HepG2 (cell line): ENCODE measurements around the gene VPS52. TPM values are rescaled to one million over a fixed set of nuclear protein-coding genes. Genes with fewer than 3 reads are reported as not detected.

ENCODE experiments used
- BRD4 ChIP-seq: sonication (generic); formaldehyde crosslinking; IDR thresholded peaks from 2 replicates; pipeline ENCODE4 v1.4.0; 2020; ENCODE audit warnings: missing genetic modification reagents
- CREB1 ChIP-seq, 2 experiments: fragments of 450-650 bp in 1 of 2; IDR thresholded peaks; 2 replicates each; pipeline ENCODE4 v1.6.1; 2016 to 2017; ENCODE audit warnings: control low read depth in 1 of 2, mild to moderate bottlenecking in 1 of 2, missing compliant biosample characterization in 1 of 2, missing genetic modification characterization in 1 of 2
- GATAD1 ChIP-seq: IDR thresholded peaks from 2 replicates; pipeline ENCODE4 v1.6.1; 2016; ENCODE audit warnings: missing genetic modification reagents, missing compliant biosample characterization
- IRF1 ChIP-seq: sonication (generic); formaldehyde crosslinking; IDR thresholded peaks from 2 replicates; pipeline ENCODE4 v1.4.0; 2020; ENCODE audit warnings: low read depth, mild to moderate bottlenecking, missing genetic modification reagents
- NR2F6 ChIP-seq, 2 experiments: IDR thresholded peaks; 2 replicates each; pipeline ENCODE4 v1.6.1; 2016; ENCODE audit warnings: antibody characterized with exemption in 1 of 2, mild to moderate bottlenecking in 1 of 2
- PAF1 ChIP-seq: IDR thresholded peaks from 2 replicates; pipeline ENCODE4 v1.6.1; 2016; ENCODE audit warnings: missing genetic modification reagents, missing compliant biosample characterization
- POGK ChIP-seq: sonication (generic); formaldehyde crosslinking; conservative IDR thresholded peaks from 2 replicates; pipeline ENCODE4 v1.8.0; 2022; ENCODE audit warnings: mild to moderate bottlenecking, moderate library complexity, missing genetic modification reagents
- RARG ChIP-seq: sonication (generic); formaldehyde crosslinking; IDR thresholded peaks from 2 replicates; pipeline ENCODE4 v1.4.0; 2020; ENCODE audit warnings: low read depth, mild to moderate bottlenecking, missing genetic modification reagents
- RXRB ChIP-seq: IDR thresholded peaks from 2 replicates; pipeline ENCODE4 v1.6.1; 2016; ENCODE audit warnings: borderline replicate concordance, missing genetic modification reagents, missing compliant biosample characterization
- SAP130 ChIP-seq: IDR thresholded peaks from 2 replicates; pipeline ENCODE4 v1.6.1; 2016; ENCODE audit warnings: low read depth
- TSC22D2 ChIP-seq: sonication (generic); formaldehyde crosslinking; IDR thresholded peaks from 2 replicates; pipeline ENCODE4 v1.5.1; 2020; ENCODE audit warnings: missing genetic modification reagents, mild to moderate bottlenecking, borderline replicate concordance
- ZBTB38 ChIP-seq: sonication (generic); formaldehyde crosslinking; IDR thresholded peaks from 2 replicates; pipeline ENCODE4 v1.5.1; 2020; ENCODE audit warnings: mild to moderate bottlenecking, missing genetic modification reagents
- ZBTB39 ChIP-seq: sonication (generic); formaldehyde crosslinking; IDR thresholded peaks from 2 replicates; pipeline ENCODE4 v1.5.0; 2020; ENCODE audit warnings: missing genetic modification reagents
- ZFYVE20 ChIP-seq: sonication (generic); formaldehyde crosslinking; IDR thresholded peaks from 2 replicates; pipeline ENCODE4 v1.8.0; 2023; ENCODE audit warnings: low read depth, mild to moderate bottlenecking, moderate library complexity, missing genetic modification reagents, borderline replicate concordance
- ZGPAT ChIP-seq: IDR thresholded peaks from 2 replicates; pipeline ENCODE4 v1.6.1; 2016; ENCODE audit warnings: mild to moderate bottlenecking
- ZMYM3 ChIP-seq: sonication (generic); formaldehyde crosslinking; IDR thresholded peaks from 2 replicates; pipeline ENCODE4 v1.5.1; 2020; ENCODE audit warnings: mild to moderate bottlenecking, missing genetic modification reagents
- ZNF136 ChIP-seq: sonication (generic); formaldehyde crosslinking; IDR thresholded peaks from 2 replicates; pipeline ENCODE4 v1.8.1; 2022; ENCODE audit warnings: low read depth, mild to moderate bottlenecking, moderate library complexity, missing genetic modification reagents
- ZNF414 ChIP-seq: sonication (generic); formaldehyde crosslinking; IDR thresholded peaks from 2 replicates; pipeline ENCODE4 v1.5.0; 2020; ENCODE audit warnings: missing genetic modification reagents
- ZNF883 ChIP-seq: sonication (generic); formaldehyde crosslinking; IDR thresholded peaks from 2 replicates; pipeline ENCODE4 v1.5.1; 2020; ENCODE audit warnings: mild to moderate bottlenecking, missing genetic modification reagents; ENCODE audit errors: not compliant biosample characterization
- polyA plus RNA-seq, 8 experiments: library from polyadenylated mRNA; depleted of rRNA in 3 of 8; stranded (reverse) in 7 of 8; unstranded in 1 of 8; fragments of >200 nt; fragmentation: Illumina TruSeq in 4 of 8; extraction: Trizol in 4 of 8; gene quantifications; 2 replicates each; pipeline versions ENCODE4 v1.2.1 to v1.2.3, GENCODE V29; 2011 to 2016; ENCODE audit warnings: low read depth in 4 of 8, missing spikeins in 1 of 8, mixed read lengths in 1 of 8; ENCODE audit not compliant: insufficient read depth in 1 of 8
- total RNA-seq, 5 experiments: library from RNA; depleted of rRNA; stranded (reverse); fragments of >200 nt; fragmentation: Illumina TruSeq; extraction: Trizol; gene quantifications; 2 replicates each; pipeline ENCODE4 v1.2.3, GENCODE V29; 2016; ENCODE audit warnings: low read depth in 1 of 5

VPS52 gene
- total and polyA plus RNA-seq, 2 of the 13 experiments (the other 11 are each of a cell fraction or from before 2014, with no cell fraction given): 48.9 to 85.5 TPM

- no peak for TF ChIP-seq NR2F6 (IDR thresholded peaks at IDR 0.05)
- peak; percentile 45; the same call in 1 of the 2 replicates for TF ChIP-seq NR2F6 (CRISPR knock-in tag; IDR thresholded peaks at IDR 0.05)
- no peak; the same call in 1 of the 2 replicates for TF ChIP-seq ZBTB39 (CRISPR knock-in tag)
- TF ChIP-seq ZMYM3: no peak; the same call in 1 of the 2 replicates
- TF ChIP-seq BRD4 (CRISPR knock-in tag): peak; percentile 66
- TF ChIP-seq GATAD1 (CRISPR knock-in tag): peak; percentile 37; the same call in 1 of the 2 replicates
- TF ChIP-seq TSC22D2: 0 out of 2 replicates have a peak, but pooled peaks have one; percentile 44
- peak; percentile 79 for TF ChIP-seq SAP130 (CRISPR knock-in tag)
- 0 out of 2 replicates have a peak, but pooled peaks have one; percentile 9 for TF ChIP-seq RXRB (CRISPR knock-in tag)
- TF ChIP-seq POGK: 0 out of 2 replicates have a peak, but pooled peaks have one; percentile 40
- 0 out of 2 replicates have a peak, but pooled peaks have one; percentile 34 for TF ChIP-seq ZNF414
- no peak for TF ChIP-seq ZNF136 (CRISPR knock-in tag)
- TF ChIP-seq ZGPAT: peak; percentile 72
- TF ChIP-seq ZNF883: no peak
- no peak for TF ChIP-seq CREB1 (IDR thresholded peaks at IDR 0.05)
- no peak for TF ChIP-seq CREB1 (CRISPR knock-in tag; IDR thresholded peaks at IDR 0.05)
- TF ChIP-seq ZBTB38 (CRISPR knock-in tag): peak; percentile 33; the same call in 1 of the 2 replicates
- peak; percentile 100 for TF ChIP-seq IRF1
- TF ChIP-seq RARG (CRISPR knock-in tag): no peak
- no peak for TF ChIP-seq PAF1 (CRISPR knock-in tag)
- TF ChIP-seq ZFYVE20: peak; percentile 76; the same call in 1 of the 2 replicates
Measured at GRCh38 chr6:33313709-33314514, 42.2 kb upstream of the VPS52 start, which contains the start of gene TAPBP (continued).
